NCI-H2171 treated with DMSO at 0.1 percent for 48 hours (cell line): ENCODE data around the gene WNT5A.
A peak's percentile ranks its signal among the peaks of the same experiment; 100 is the strongest.

Experiments
- DNase-seq: peaks from one replicate; lab custom pipeline; 2025; lab: John Stamatoyannopoulos, UW

WNT5A gene

DNA sequence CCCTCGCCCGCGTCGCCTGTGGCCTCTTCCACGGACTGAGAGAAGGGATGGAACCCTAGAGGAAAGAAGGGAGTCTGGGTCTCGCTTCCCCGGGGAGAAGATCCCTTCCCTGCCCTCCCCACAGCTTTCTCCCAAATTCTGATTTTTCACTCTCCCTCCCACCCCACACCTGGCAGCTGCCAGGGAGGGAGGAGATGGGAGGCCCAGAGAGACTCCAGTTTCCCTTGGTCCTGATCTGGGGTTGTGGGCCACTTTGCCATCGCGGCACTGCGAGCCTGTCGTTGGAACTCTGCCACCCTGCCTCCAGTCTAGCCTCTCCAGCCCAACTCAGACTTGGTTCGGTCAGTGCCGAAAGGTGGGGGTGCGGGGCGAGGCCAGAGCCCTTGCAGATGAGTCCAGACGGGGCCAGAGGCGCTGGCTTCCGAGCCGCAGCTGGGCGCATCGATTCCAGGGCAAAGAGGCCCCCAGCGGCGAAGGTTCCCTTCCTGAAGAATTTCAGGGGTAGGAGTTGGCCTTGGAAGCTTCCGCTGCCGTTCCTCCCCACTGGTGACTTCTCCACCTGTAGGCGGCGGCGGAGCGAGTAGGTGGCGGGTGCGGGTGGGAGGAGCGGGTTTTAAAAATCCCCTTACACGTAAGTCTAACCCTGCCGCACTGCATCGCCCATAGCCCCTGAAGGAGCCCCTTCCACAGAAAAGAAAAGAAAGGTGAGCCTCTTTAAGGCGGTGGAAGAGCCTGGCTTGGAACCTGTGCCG, 5.2 kb downstream of the WNT5A start:
- DNase-seq = no peak

DNA sequence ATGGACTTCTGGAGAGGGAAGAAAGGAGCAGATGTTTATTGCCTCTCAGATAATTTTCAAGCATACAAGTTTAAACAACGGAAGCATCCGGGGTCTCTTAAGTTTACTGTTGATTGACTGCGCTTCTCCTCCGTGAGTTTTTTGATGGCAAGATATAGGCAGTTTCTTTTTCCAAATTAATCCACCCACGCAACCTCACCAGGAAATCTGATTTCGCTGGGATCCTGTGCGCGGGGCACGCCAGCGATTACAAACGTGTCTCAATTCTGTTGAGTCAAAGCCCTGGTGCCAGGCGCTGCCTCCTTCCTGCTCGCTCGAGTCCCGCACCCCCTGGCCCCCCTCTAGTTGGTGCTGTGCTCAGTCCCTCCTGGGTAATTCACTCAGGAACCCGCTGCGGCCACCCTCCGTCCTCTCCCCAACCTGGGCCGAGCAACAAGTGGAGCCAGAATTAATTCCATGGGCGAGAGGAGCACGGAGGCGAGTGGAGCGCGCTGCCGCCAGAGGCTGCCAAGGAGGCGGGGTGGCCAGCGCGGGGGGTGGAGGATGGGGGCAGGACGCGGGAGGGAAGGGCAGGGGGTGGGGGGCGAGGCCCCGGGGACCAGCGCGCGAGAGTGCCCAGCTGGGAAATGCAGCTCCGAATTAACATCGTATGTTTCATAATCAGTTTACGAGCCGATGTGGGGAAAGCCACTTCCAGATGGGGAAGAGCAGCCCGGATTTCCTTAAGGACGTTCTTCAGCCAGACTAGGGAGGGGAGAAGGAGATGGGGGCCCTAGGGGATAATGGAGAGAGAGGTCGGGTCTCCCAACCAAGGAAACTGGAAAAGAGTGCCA, 6.0 kb downstream of the WNT5A start:
- DNase-seq = peak; percentile 3

DNA sequence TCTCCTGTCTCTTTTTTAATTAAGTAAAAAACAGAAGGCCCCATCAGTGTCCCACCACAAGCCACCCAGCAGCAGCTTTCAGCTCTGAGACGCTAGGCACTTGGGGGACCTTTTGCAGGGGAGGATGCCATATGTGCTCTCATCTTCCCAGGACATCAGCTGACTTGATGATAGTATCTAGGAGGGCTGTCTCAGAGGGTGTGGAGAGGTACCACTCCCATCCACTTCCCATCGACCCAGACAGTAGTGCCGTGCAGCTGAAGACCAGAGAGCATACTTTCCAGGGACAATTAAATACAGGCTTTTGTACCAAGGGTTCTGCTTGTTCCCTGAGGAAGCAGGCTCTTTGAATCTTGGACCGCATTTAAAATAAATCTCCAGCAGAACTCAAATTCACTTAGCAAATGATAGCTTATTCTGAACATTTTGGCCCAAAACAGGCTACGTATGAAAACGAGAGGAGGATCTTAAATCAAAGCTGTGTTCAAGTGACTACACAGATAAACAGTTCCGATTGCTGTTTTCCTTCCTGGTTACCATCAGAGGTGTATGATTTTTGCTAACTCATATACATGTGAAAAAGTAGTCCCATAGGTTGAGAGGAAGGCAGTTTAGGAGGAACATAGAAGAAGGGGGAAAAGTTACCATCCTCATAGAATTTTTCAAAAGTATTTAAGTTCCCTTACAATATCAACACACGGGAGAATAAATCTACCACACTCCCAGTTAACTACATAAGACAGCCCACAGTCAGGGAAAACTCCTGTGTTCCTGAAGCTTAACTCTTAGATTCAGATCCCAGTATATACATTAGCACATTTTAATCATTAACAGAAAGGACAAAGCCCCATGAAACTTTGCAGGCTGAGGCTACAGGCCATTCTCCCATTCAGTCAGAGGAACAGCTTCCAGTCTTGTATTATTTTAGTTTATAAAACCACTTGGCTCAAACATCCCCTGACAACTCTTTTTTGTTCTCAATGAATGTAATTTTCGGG, 9.5 kb downstream of the WNT5A start:
- no peak for DNase-seq

DNA sequence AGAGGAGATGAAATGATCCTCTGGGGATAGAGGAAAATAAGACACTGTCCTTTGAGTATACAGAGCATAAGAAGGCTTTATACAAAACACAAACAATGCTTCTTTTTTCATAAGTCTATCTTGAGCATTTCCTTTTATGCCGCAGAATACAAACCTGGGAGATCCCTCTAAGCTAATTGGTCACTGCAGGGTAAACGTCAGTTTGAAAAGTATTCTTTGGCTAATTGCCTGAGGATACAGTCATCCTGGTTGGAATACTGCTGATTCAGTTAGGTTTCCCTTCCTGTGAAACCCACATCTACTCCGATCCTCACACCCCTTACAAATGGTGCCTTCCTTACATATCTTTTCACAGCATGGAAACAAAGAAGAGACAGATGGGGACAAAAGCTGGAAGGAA, 10.6 kb downstream of the WNT5A start:
- DNase-seq = no peak

DNA sequence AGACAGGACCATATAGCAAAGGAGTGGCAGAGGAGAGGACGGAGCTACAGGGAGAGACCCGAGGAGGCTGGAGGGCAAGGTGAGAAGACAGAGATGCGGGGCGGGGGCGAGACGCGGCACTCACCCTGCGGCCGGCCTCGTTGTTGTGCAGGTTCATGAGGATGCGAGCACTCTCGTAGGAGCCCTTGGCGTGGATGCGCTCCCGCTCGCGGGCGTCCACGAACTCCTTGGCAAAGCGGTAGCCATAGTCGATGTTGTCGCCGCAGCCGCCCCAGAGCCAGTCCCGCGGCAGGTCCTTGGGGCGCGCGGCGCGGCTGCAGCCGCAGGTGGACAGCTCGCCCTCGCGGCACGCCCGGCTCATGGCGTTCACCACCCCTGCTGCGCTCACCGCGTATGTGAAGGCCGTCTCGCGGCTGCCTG, 12.9 kb downstream of the WNT5A start:
- no peak for DNase-seq

- no peak for DNase-seq
Measured at GRCh38 chr3:55473788-55474187, 13.3 kb downstream of the WNT5A start.

DNA sequence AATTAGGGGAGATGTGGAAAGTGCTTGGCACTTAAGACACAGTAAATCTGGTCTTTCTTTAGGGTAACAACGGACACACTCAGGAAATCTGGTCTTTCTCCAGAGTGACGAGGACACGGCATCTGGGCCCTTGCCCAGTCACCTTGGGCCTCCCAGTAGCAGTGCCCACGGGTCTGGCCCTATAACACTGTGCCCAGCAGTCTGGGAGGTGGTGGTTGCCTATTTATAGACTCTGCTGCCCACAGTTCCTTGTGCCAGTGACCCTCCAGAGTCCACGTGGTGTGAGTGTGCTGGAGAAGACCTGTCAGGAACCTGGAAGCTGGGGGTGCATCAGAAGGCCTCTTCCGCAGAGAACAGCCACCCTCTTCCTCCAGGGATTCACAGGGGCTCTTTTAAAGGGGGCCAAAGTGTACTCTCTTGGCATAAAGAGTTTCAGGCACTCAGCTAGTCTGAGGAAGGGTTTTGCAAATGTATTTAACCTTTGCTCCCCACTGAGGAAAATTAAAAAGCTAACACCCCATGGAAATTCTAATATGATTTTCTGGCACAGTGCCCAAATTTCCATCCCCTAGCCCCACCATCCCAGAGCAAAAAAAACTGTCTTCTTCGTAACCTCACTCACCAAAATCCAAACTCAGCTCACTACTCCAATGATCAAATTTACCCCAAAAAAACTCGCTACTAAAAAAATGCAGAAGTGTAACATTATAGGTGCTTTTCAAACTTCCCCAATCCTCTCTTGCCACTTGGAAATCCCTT, 15.4 kb downstream of the WNT5A start:
- no peak for DNase-seq

GRCh38 chr3:55471084-55471483, 16.0 kb downstream of the WNT5A start:
- no peak for DNase-seq

- no peak for DNase-seq
Measured at GRCh38 chr3:55469957-55470526, 17.1 kb downstream of the WNT5A start.

DNA sequence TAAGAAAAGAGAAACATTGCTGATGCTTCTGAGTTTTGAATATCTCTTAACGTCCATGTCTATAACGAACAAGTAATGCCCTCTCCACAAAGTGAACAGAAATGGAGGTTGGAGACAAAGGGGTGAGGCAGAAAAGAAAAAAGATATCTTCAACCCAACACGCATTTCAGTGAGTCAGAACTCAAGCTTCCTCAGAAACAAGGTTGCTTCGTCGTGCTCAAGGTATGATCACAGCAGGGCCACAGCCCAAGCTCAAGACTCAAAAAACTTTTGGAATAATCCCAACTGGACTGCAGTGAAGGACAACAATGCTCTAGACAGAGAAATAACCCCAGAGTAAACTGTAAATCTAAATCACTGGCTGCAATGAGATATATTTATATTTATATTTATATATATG, 18.9 kb downstream of the WNT5A start:
- no peak for DNase-seq

DNA sequence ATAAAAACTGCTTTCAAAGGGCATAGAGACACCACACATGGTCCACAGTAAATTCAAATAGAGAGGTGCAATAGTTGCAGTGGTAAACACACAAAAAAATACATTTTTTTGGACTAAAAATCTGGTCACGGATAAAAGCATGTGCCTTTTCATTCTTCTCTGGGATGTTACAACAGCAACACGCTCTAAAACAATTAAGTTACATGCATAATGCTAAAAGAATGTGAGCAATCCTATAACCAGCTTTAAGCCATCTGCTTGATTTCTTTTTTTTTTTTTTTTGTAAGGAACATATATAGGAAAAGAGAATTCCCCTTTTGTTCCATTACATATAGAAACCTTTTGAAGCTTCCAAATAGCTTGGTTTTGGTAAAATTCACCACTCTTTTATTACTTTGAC, 20.0 kb downstream of the WNT5A start:
- no peak for DNase-seq

GRCh38 chr3:55466526-55466925, 20.6 kb downstream of the WNT5A start:
- DNase-seq = no peak

DNA sequence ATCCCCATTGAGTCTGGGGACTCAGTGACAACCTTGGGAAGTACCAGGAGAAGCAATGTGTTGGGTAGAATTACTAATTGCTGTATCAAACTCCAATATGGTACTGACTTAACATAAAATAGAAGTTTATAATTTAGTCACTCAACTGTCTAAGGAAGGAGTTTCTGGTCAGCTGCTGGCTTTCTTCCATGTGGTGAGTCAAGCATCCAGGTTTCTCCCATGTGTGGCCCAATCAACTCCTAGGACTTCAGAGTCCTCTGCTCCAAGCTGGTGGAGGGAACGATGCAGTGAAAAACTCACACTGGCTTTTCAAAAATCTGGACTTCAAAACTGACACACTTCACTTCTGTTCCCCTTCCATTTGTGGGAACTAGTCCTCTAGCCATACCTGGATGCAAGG, 25.2 kb downstream of the WNT5A start:
- DNase-seq = no peak

DNA sequence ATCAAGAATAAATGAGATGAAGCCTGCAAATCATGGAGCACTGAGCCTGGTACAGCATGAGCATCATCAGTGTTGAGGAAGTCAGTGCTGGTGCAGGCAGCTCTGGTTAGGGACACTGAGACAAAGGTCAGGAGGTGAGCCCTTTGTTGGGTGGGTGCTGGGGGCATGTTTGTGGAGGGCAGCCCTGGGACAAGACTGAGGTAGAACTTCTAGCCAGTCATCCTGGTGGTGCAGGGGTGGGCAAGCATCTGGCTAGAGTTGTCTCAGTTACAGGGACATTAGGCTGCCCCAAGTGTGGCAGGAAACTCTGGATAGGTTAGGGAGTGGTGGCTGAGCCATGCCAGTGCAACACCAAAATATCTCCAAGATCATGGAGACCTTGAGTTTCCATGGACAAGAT, 27.3 kb downstream of the WNT5A start:
- DNase-seq = no peak

DNA sequence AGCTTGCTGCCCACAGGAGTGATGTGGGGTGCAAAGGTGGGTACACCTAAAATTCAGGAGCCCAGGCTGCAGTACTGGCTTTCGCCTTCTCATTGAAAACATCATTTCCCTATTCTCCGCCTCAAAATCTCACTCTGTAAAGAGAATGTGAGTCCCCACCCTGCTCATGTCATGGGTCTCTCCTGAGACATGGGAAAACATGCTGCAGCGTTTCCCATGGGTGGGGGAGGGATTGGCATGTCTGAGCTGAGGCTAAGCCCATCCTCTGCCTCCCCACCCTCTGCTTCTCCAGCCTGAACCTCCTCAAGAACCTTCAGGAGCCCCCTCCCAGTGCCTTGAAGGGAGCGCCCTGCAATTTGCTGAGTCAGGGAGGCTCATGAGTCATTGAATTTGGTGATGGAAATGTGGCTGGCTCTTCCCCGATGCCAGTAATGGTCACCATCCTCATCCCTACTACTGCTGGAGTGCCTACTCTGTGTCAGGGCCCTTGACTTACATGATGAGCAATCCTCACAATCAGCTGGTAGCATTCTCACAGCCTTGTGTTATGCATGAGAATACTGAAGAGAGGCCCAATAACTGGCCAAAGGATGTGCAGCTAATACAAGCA, 28.8 kb downstream of the WNT5A start:
- DNase-seq = no peak

DNA sequence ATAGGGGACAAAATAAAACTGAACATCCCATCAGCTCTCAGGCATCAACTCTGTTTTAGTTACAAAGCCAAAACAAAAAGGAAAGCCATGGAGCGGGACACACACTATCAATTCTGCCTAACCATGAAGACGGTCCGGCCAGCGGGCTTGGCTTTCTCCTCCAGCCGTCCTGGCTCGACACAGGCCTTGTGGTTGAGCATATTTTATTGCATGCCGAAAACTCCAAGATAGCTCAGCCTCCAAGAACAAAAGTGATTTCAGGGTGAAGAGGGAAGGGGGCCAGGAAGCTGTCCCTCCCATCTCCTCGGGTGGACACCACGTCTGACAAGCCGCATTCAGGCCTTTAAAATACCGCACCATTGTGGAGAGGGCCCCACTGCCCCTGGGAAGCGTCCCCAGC, 31.2 kb downstream of the WNT5A start:
- DNase-seq = no peak

GRCh38 chr3:55454611-55455010, 32.5 kb downstream of the WNT5A start:
- DNase-seq = no peak

- no peak for DNase-seq
Measured at GRCh38 chr3:55453886-55454496, 33.1 kb downstream of the WNT5A start.

GRCh38 chr3:55452886-55453285, 34.2 kb downstream of the WNT5A start:
- DNase-seq = no peak

DNA sequence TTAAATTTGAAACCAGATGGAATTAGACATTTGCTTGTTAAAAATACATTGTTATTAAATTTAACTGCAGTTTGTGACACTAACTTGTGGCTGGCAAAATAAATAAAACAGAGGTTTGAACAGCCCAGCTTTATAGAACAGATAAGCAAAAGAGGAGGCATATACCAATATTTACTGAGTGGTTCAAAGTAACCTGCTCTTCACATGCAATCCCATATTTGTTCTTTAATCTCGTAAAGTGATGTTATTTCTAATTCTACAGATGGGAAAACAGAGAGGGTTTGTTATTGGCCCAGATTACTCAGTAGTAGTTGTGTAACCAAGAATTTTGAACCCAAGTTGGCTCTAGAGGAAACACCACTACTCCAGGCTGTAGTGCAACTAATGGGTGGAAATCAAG, 37.6 kb downstream of the WNT5A start:
- no peak for DNase-seq
